ENCODE results near the gene KIRREL3. TPM values are rescaled to one million over a fixed set of nuclear protein-coding genes. Genes with fewer than 3 reads are reported as not detected.

The KIRREL3 gene
- total and polyA plus RNA-seq, 3 donors from 2014 or later = 1.0 to 1.1 (median 1.1) TPM

DNA sequence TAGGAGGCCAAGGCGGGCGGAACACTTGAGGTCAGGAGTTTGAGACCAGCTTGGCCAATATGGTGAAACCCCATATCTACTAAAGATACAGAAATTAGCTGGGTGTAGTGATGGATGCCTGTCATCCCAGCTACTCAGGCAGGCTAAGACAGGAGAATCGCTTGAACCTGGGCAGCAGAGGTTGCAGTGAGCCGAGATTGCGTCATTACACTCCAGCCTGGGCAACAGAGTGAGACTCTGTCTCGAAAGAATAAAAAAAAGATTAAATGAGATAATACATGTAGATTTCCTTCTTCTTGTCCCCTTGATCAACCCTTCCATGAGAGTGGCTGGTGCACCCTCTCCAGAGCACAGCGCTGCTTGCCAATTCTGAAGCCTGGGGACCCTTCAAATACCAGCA lies 538.1 kb downstream of the KIRREL3 start:
- Histone ChIP-seq H3K9me3 (no peaks in the 10 kb centered on the region), H3K27me3 (no peaks in the 10 kb centered on the region), H3K4me3 (no peak overlapping the region), H3K27ac (no peak overlapping the region), H3K36me3 (ENCODE audit: low read depth, missing control alignments) (no peaks in the 10 kb centered on the region), H3K4me1 (peaks cover 10% of the 10 kb centered on the region)
- intact Hi-C loops (cut with DNase I; ENCODE audit: low total_unique reads) = no loop called here
- no peak for DNase-seq
- TF ChIP-seq POLR2A (IDR thresholded peaks at IDR 0.05) = no peak
- TF ChIP-seq, protein P1, sequence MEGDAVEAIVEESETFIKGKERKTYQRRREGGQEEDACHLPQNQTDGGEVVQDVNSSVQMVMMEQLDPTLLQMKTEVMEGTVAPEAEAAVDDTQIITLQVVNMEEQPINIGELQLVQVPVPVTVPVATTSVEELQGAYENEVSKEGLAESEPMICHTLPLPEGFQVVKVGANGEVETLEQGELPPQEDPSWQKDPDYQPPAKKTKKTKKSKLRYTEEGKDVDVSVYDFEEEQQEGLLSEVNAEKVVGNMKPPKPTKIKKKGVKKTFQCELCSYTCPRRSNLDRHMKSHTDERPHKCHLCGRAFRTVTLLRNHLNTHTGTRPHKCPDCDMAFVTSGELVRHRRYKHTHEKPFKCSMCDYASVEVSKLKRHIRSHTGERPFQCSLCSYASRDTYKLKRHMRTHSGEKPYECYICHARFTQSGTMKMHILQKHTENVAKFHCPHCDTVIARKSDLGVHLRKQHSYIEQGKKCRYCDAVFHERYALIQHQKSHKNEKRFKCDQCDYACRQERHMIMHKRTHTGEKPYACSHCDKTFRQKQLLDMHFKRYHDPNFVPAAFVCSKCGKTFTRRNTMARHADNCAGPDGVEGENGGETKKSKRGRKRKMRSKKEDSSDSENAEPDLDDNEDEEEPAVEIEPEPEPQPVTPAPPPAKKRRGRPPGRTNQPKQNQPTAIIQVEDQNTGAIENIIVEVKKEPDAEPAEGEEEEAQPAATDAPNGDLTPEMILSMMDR (IDR thresholded peaks at IDR 0.05) = no peak
- 97% methylated on average over 7 of the region's 7 CpGs for WGBS, 2 donors

DNA sequence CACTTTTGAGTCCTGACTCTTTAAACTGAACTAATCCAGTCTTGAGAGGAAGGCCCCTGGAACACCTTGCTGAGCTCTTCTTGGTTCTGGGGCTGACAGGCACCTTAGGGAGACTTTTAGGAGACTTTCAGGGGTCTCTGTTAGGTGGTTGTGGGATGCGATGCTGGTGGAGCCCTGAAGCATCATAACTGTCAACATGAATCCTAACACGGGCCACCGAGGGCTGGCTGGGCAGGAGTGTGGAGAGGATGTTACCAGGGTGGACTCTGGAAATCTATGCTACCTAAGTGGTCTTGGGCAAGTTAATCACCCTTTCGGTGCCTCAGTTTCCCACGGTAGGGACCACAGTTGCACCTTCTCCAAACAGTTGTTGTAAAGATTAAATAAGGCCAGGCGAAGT lies 538.6 kb downstream of the KIRREL3 start:
- H3K27me3 ChIP-seq = no peaks in the 10 kb centered on the region
- no peak overlapping the region for H3K4me3 ChIP-seq
- no peaks in the 10 kb centered on the region for H3K36me3 ChIP-seq (ENCODE audit: low read depth, missing control alignments)
- WGBS, 2 donors = 76 to 88% methylated on average over 6 of the region's 6 CpGs
- DNase-seq = no peak
- peaks cover 10% of the 10 kb centered on the region for H3K4me1 ChIP-seq
- intact Hi-C loops (cut with DNase I; ENCODE audit: low total_unique reads) = no loop called here
- TF ChIP-seq, protein P1 (IDR thresholded peaks at IDR 0.05) = no peak
- no peak for TF ChIP-seq POLR2A (IDR thresholded peaks at IDR 0.05)
- no peaks in the 10 kb centered on the region for H3K9me3 ChIP-seq
- H3K27ac ChIP-seq = no peak overlapping the region

DNA sequence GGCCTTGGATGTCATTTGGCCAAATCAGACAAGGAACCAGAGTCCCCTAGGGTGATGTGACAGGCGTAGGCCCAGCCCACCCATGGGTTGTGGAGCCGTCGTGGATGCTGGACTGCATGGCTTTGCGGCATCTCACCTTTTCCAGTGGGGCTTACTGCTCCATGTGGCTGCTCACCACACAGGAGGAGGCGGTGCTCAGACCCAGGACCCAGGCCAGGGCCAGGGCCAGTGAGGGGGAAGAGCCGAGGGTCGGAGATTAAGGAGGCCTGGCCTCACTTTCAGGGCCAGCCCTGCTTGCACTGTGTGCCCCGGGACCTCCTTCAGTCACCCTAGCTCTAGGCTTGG lies 539.5 kb downstream of the KIRREL3 start:
- Histone ChIP-seq H3K9me3 (no peaks in the 10 kb centered on the region), H3K4me1 (peaks cover 9% of the 10 kb centered on the region), H3K27me3 (no peaks in the 10 kb centered on the region), H3K27ac (no peak overlapping the region), H3K4me3 (no peak overlapping the region), H3K36me3 (ENCODE audit: low read depth, missing control alignments) (no peaks in the 10 kb centered on the region)
- intact Hi-C loops (cut with DNase I; ENCODE audit: low total_unique reads) = no loop called here
- DNase-seq = no peak
- WGBS, 2 donors = 86 to 95% methylated on average over 5 to 8 of the region's 8 CpGs
- TF ChIP-seq POLR2A (IDR thresholded peaks at IDR 0.05) = no peak
- TF ChIP-seq, protein P1 (IDR thresholded peaks at IDR 0.05) = no peak

DNA sequence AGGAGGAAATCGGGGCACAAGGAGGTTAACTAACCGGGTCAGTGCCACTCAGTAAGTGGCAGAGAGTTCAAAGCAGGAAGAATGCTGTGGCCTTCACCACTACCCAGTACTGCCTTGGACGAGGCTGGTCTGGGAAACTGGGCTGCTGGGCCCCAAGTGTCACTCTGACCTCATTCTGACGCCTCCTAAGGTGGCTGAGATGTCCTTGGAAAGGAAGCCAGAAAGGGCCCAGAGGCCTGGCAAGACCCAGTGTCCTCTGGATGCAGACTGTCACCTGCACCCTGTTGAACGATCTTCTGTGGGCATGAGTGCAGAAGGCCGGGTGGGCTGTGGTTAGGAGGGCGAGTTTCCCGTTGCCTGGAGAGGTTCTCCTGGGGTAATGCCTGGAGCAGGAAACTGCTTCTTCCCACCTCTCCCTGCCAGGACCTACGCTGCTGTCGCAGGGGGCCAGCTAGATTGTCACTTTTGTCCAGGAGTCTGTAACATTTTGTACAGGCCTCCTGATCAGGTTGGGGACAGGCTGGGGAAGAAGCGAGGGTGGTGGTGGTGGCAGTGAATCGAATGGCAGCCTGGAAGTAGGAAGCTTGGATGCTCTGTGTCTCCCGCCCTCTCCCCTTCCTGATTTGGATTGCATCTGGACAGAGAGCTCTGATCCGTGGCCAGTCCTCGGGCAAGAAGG lies 540.0 kb downstream of the KIRREL3 start:
- no peaks in the 10 kb centered on the region for H3K9me3 ChIP-seq
- intact Hi-C loops (cut with DNase I; ENCODE audit: low total_unique reads) = no loop called here
- no peak overlapping the region for H3K27ac ChIP-seq
- no peaks in the 10 kb centered on the region for H3K36me3 ChIP-seq (ENCODE audit: low read depth, missing control alignments)
- no peak overlapping the region for H3K4me3 ChIP-seq
- H3K27me3 ChIP-seq = no peaks in the 10 kb centered on the region
- WGBS, 2 donors = 81 to 87% methylated on average over 13 to 15 of the region's 15 CpGs
- peaks cover 4% of the 10 kb centered on the region for H3K4me1 ChIP-seq
- no peak for TF ChIP-seq POLR2A (IDR thresholded peaks at IDR 0.05)
- TF ChIP-seq, protein P1 (IDR thresholded peaks at IDR 0.05) = no peak
- no peak for DNase-seq

DNA sequence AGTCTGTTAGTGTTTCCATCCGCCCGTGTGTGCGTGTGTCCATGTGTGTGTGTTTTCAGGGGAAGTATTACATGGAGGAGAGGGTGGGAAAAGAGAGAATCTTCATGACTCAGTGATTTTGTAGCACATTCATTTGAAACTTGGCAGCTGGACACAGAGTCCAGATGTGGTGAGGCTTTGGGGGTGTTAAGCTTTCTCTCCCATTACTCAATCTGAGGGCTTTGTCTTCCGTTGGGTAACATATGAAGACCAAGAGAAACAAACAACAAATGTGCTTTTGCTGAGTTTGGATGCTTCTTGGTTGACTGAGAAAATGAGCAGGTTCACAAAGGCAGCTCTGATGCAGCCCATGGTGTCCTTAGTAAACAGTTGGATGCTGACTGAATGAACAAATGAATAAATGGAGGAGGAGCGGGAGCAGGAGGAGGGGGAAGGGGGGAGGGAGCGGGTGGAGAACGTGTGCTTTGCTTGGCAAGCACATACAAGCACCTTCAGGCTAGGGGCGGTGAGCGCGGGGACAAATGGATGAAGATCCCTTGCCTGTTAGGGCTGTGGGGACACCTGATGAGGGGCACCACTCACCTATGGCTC lies 540.8 kb downstream of the KIRREL3 start:
- Histone ChIP-seq H3K4me1 (no peaks in the 10 kb centered on the region), H3K27ac (no peak overlapping the region), H3K36me3 (ENCODE audit: low read depth, missing control alignments) (no peaks in the 10 kb centered on the region), H3K9me3 (no peaks in the 10 kb centered on the region), H3K27me3 (no peaks in the 10 kb centered on the region), H3K4me3 (no peak overlapping the region)
- WGBS, 2 donors = 69 to 75% methylated on average over 10 of the region's 10 CpGs
- no peak for DNase-seq
- intact Hi-C loops (cut with DNase I; ENCODE audit: low total_unique reads) = no loop called here
- TF ChIP-seq POLR2A (IDR thresholded peaks at IDR 0.05) = no peak

Measured in testis (tissue), 3 donors.